Glomerular endothelial cell (primary cell): Measurements from ENCODE around the gene BTBD9. TPM values are rescaled to one million over a fixed set of nuclear protein-coding genes. Genes with fewer than 3 reads are reported as not detected.
A peak's percentile ranks its signal among the peaks of the same experiment; 100 is the strongest.

Experiments
- DNase-seq: peaks from one replicate; pipeline ENCODE4 v3.0.0-alpha.2; 2011; ENCODE audit warnings: low read depth, low spot score; ENCODE audit errors: extremely low read depth
- total RNA-seq: library from RNA; depleted of rRNA; stranded (reverse); fragments of >200 nt; gene quantifications from 2 replicates; pipeline ENCODE4 v1.2.3, GENCODE V29; 2015

BTBD9 gene
- total RNA-seq, 1 donor from 2014 or later = 13.2 TPM

GRCh38 chr6:38403548-38403947, 236.2 kb downstream of the BTBD9 start:
- DNase-seq = no peak

- no peak for DNase-seq
These were observed 239.0 kb downstream of the BTBD9 start for GRCh38 chr6:38400764-38401163.

- no peak for DNase-seq
These were observed 239.6 kb downstream of the BTBD9 start for GRCh38 chr6:38400101-38400500.

- DNase-seq = no peak
These were observed 243.5 kb downstream of the BTBD9 start for GRCh38 chr6:38396209-38396608.

- peak; percentile 50 for DNase-seq
These were observed 245.7 kb downstream of the BTBD9 start for GRCh38 chr6:38393986-38394385.

- no peak for DNase-seq
These were observed 247.8 kb downstream of the BTBD9 start for GRCh38 chr6:38391626-38392579.

GRCh38 chr6:38391206-38391605, 248.5 kb downstream of the BTBD9 start:
- no peak for DNase-seq

GRCh38 chr6:38389875-38390274, 249.9 kb downstream of the BTBD9 start:
- no peak for DNase-seq

- no peak for DNase-seq
These were observed 251.8 kb downstream of the BTBD9 start for GRCh38 chr6:38387971-38388370.

- DNase-seq = no peak
These were observed 252.3 kb downstream of the BTBD9 start for GRCh38 chr6:38387461-38387860.

- no peak for DNase-seq
These were observed 260.9 kb downstream of the BTBD9 start for GRCh38 chr6:38378801-38379200.

- no peak for DNase-seq
These were observed 263.8 kb downstream of the BTBD9 start for GRCh38 chr6:38375937-38376336.

GRCh38 chr6:38375341-38375740, 264.4 kb downstream of the BTBD9 start:
- DNase-seq = no peak

GRCh38 chr6:38371881-38372280, 267.8 kb downstream of the BTBD9 start:
- no peak for DNase-seq

GRCh38 chr6:38370653-38371601, 268.8 kb downstream of the BTBD9 start:
- no peak for DNase-seq

- DNase-seq = no peak
These were observed 272.5 kb downstream of the BTBD9 start for GRCh38 chr6:38367231-38367630.

GRCh38 chr6:38366234-38366633, 273.5 kb downstream of the BTBD9 start:
- DNase-seq = no peak

- DNase-seq = no peak
These were observed 275.0 kb downstream of the BTBD9 start for GRCh38 chr6:38364775-38365174.

GRCh38 chr6:38364127-38364526, 275.6 kb downstream of the BTBD9 start:
- DNase-seq = no peak

- no peak for DNase-seq
These were observed 284.2 kb downstream of the BTBD9 start for GRCh38 chr6:38355519-38355918.

- DNase-seq = no peak
These were observed 284.8 kb downstream of the BTBD9 start for GRCh38 chr6:38354905-38355304.
